ENCODE data around the gene STXBP5. TPM values are rescaled to one million over a fixed set of nuclear protein-coding genes. Genes with fewer than 3 reads are reported as not detected.

STXBP5 gene
- polyA plus RNA-seq, 1 of the 3 experiments (the other 2 are of a cell fraction) = 9.9 TPM

GRCh38 chr6:147278891-147279290 is 74.7 kb downstream of the STXBP5 start:
- Histone ChIP-seq H3K79me2 (ENCODE audit: insufficient read depth) (peaks cover 11% of the 10 kb centered on the region; the same call in 1 of the 2 replicates), H3K4me3 (ENCODE audit: low read depth in 2 of 2, low read length in 1 of 2) (no peak overlapping the region), H3F3A (replicated peaks; ENCODE audit: insufficient read depth) (peaks cover 4% of the 10 kb centered on the region), H3K9me3 (no peaks in the 10 kb centered on the region), H4K20me1 (ENCODE audit: insufficient read depth) (no peaks in the 10 kb centered on the region), H2AFZ (ENCODE audit: low read depth) (no peak overlapping the region), H3K9ac (no peak overlapping the region), H3K27ac (ENCODE audit: low read depth in 2 of 2, low read length in 1 of 2) (no peak overlapping the region), H3K9me2 (no peaks in the 10 kb centered on the region), H3K27me3 (ENCODE audit: insufficient read depth) (no peaks in the 10 kb centered on the region), H3K4me2 (no peak overlapping the region), H3K4me1 (ENCODE audit: control insufficient read depth in 1 of 2, insufficient read depth in 2 of 2, low read depth in 1 of 2, low read length in 1 of 2) (no peaks in the 10 kb centered on the region; a peak in 1 of 4 replicates), H3K36me3 (replicated peaks in 1 of 2; ENCODE audit: control insufficient read depth in 1 of 2, insufficient read depth in 2 of 2, low read length in 1 of 2) (peaks cover 42 to 64% of the 10 kb centered on the region in 2 experiments)
- CTCF ChIA-PET = interaction anchor here (0.7 kb wide), 1 partner anchor 421 kb away, joined by 3 read pairs; no protein-coding TSS in a partner anchor
- DNase-seq = no peak
- WGBS (ENCODE audit: low lambda C conversion rate) = 100% methylated on average over 2 of the region's 2 CpGs
- POLR2A ChIA-PET = no interaction called here
- TF ChIP-seq PBX3 (IDR thresholded peaks at IDR 0.05) (no peak), SIN3A (IDR thresholded peaks at IDR 0.05; ENCODE audit: borderline replicate concordance, low read depth, low read length) (no peak), MEF2A (IDR thresholded peaks at IDR 0.05; ENCODE audit: borderline replicate concordance, low read depth) (no peak)
- TF ChIP-seq, protein P1, sequence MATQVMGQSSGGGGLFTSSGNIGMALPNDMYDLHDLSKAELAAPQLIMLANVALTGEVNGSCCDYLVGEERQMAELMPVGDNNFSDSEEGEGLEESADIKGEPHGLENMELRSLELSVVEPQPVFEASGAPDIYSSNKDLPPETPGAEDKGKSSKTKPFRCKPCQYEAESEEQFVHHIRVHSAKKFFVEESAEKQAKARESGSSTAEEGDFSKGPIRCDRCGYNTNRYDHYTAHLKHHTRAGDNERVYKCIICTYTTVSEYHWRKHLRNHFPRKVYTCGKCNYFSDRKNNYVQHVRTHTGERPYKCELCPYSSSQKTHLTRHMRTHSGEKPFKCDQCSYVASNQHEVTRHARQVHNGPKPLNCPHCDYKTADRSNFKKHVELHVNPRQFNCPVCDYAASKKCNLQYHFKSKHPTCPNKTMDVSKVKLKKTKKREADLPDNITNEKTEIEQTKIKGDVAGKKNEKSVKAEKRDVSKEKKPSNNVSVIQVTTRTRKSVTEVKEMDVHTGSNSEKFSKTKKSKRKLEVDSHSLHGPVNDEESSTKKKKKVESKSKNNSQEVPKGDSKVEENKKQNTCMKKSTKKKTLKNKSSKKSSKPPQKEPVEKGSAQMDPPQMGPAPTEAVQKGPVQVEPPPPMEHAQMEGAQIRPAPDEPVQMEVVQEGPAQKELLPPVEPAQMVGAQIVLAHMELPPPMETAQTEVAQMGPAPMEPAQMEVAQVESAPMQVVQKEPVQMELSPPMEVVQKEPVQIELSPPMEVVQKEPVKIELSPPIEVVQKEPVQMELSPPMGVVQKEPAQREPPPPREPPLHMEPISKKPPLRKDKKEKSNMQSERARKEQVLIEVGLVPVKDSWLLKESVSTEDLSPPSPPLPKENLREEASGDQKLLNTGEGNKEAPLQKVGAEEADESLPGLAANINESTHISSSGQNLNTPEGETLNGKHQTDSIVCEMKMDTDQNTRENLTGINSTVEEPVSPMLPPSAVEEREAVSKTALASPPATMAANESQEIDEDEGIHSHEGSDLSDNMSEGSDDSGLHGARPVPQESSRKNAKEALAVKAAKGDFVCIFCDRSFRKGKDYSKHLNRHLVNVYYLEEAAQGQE (IDR thresholded peaks at IDR 0.05; ENCODE audit: low read depth, low read length) = no peak

GRCh38 chr6:147279427-147279826 is 75.2 kb downstream of the STXBP5 start:
- Histone ChIP-seq H3F3A (replicated peaks; ENCODE audit: insufficient read depth) (peaks cover 6% of the 10 kb centered on the region), H2AFZ (ENCODE audit: low read depth) (no peak overlapping the region), H3K4me1 (ENCODE audit: control insufficient read depth in 1 of 2, insufficient read depth in 2 of 2, low read depth in 1 of 2, low read length in 1 of 2) (no peaks in the 10 kb centered on the region; a peak in 2 of 4 replicates), H3K79me2 (ENCODE audit: insufficient read depth) (peaks cover 11% of the 10 kb centered on the region; the same call in 1 of the 2 replicates), H3K9ac (no peak overlapping the region), H3K27me3 (ENCODE audit: insufficient read depth) (no peaks in the 10 kb centered on the region), H3K9me2 (no peaks in the 10 kb centered on the region), H4K20me1 (ENCODE audit: insufficient read depth) (no peaks in the 10 kb centered on the region), H3K9me3 (no peaks in the 10 kb centered on the region), H3K36me3 (replicated peaks in 1 of 2; ENCODE audit: control insufficient read depth in 1 of 2, insufficient read depth in 2 of 2, low read length in 1 of 2) (peaks cover 45 to 66% of the 10 kb centered on the region in 2 experiments), H3K4me3 (ENCODE audit: low read depth in 2 of 2, low read length in 1 of 2) (no peak overlapping the region), H3K27ac (ENCODE audit: low read depth in 2 of 2, low read length in 1 of 2) (no peak overlapping the region), H3K4me2 (no peak overlapping the region)
- 98% methylated on average over 2 of the region's 2 CpGs for WGBS (ENCODE audit: low lambda C conversion rate)
- DNase-seq = no peak
- CTCF ChIA-PET = interaction anchor here (0.7 kb wide), 1 partner anchor 421 kb away, joined by 3 read pairs; no protein-coding TSS in a partner anchor
- POLR2A ChIA-PET = no interaction called here
- no peak for TF ChIP-seq TCF12 (IDR thresholded peaks at IDR 0.05)
- no peak for TF ChIP-seq ELF1 (IDR thresholded peaks at IDR 0.05)
- TF ChIP-seq RFX5 (IDR thresholded peaks at IDR 0.05; ENCODE audit: low read length) = no peak
- TF ChIP-seq GABPA (IDR thresholded peaks at IDR 0.05; ENCODE audit: low read depth) = no peak
- no peak for TF ChIP-seq USF2 (IDR thresholded peaks at IDR 0.05; ENCODE audit: borderline replicate concordance, low read depth, low read length)
- TF ChIP-seq NFIC (IDR thresholded peaks at IDR 0.05; ENCODE audit: borderline replicate concordance) = no peak
- TF ChIP-seq CTCF (IDR thresholded peaks at IDR 0.05) = no peak
- TF ChIP-seq FOXJ3 (CRISPR knock-in tag; IDR thresholded peaks at IDR 0.05) = no peak
- TF ChIP-seq IRF3 (IDR thresholded peaks at IDR 0.05; ENCODE audit: low read depth, low read length) = no peak
- TF ChIP-seq TAF1 (IDR thresholded peaks at IDR 0.05; ENCODE audit: borderline replicate concordance, low read depth, low read length) = no peak
- TF ChIP-seq MEF2A (IDR thresholded peaks at IDR 0.05; ENCODE audit: borderline replicate concordance, low read depth) = no peak
- TF ChIP-seq POLR2AphosphoS5 (IDR thresholded peaks at IDR 0.05; ENCODE audit: low read depth, low read length) = no peak
- TF ChIP-seq YY1 (IDR thresholded peaks at IDR 0.05; ENCODE audit: low read depth) = no peak
- no peak for TF ChIP-seq TEAD4 (IDR thresholded peaks at IDR 0.05; ENCODE audit: borderline replicate concordance, insufficient read depth)

Data from SK-N-SH (cell line).